ENCODE results near the gene TMSB15A.
A peak's percentile ranks its signal among the peaks of the same experiment; 100 is the strongest.
"Not testable (repeated sequence)": the region's sequence is repeated elsewhere in the genome, so short reads cannot be mapped to it uniquely, and the experiment has no call there.

Gene TMSB15A

DNA sequence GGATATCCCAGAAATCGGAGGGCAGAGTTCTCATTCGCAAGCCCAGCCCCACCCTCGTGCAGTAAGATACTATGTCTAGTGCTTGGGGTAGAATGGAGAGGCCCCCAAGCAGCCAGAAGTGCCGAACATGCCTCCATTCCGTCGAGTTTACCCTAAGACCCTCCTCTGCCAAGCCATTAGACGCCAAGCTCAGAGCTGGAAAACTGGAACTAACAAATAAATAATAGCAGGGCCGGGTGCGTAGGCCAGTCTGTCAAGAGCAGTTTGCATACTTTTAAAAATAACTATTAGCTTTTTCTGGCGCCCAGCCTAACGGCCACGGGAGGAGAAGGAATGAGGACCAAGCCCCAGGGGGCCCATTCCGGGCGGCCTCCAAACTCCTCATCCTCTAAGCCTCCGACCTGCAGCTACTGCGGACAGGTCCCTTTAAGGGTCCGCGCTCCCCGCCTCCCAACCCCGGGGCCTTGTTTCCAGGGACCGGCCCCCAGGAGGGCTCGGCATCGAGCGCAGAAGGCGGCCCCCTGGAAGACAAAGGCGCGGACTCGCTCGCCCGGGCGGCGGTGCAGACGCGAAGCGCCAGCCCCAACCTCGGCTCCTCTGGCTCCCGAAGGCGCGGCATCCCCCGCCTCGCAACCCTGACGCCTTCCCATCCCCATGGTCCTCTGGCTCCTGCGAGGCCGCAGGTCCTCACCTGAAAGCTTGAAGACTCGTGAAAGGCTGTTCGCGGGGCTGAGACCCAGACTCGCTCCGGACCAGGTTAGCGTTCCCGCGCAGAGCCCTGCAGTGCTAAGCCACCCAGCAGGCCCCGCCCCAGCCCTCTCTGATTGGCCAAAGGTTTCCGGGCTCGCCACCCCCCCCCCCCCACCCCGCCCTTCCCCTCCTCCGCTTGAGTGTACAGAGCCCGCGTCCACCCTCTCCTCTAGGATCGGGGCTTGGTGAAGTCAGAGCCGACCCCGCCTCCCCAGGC is at the start of gene TMSB15A:
TMSB15A (minus strand) TSS at position 765 of the 967 bp plus-strand sequence.
- no peak for DNase-seq (ENCODE audit: low spot score)

DNA sequence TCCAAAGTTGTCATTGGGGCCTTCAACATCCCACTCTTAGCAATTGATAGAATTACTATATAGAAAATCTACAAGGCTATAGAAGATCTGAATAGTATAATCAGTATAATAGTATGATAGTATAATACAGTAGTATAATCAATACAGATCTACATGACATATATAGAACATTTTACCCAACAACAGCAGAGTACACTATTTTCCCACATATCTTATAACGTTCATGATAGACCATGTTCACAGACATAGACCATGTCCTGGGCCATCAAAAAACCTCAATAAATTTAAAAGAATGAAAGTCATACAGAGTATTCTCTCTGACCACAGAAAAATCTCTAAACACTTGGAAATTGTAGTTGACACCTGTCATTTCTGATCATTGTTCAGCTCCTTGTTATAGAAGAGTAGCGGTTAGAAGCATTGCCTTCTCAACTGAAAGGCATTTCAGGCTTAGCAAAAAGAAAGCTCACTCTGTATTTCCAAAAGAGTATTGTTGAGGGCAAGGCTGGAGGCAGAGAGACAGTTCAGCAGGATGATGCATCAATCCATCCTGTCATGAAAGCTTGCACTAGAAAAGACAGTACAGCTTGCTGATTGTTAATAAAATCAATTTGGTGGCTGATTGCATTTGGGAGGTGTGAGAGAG is 44.0 kb upstream of the TMSB15A start:
- DNase-seq (ENCODE audit: low spot score), result no peak

DNA sequence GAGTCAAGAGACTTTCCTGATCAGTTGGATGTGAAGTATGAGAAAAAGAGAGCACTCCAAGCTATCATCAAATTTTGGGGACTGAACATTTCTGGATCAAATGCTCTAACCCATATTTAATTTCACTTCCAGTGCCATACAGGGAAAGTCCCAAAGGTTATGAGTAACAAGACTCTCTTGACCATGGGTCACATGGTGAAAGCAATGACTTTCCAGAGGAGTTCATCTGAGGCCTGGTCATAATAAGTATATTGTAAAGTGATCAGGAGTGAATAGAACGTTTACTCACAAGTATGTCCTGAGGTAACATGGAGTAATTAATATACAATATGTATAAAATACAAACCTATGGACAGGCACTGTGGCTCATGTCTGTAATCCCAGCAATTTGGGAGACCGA is 42.1 kb upstream of the TMSB15A start:
- DNase-seq (ENCODE audit: low spot score), result no peak

DNA sequence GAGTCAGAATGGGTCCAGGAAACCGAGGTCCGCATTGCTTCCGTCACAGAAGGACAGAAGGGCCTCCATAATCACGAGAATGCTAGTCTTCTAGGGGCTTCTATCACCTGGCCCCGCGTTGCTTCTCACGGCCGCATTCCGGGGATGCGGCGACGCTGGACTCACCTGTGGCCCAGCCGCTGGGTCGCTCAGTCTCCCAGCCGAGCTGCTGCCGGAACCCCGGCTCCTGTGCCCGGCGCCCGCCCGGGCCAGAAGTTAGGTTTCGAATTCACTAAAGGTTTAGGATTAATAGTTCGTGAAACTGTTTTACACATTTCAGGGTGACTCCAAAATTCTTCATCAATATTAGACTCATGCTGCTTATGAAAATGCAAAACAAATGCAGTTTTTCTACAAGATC is 31.7 kb upstream of the TMSB15A start:
- DNase-seq (ENCODE audit: low spot score), result no peak

GRCh38 chrX:102546828-102547493 is 30.4 kb upstream of the TMSB15A start:
- DNase-seq (ENCODE audit: low spot score), result no peak

- DNase-seq (ENCODE audit: low spot score), result not testable (repeated sequence)
Measured at GRCh38 chrX:102546175-102546574, 29.6 kb upstream of the TMSB15A start.

- DNase-seq (ENCODE audit: low spot score), result no peak
Measured at GRCh38 chrX:102535958-102536357, 19.4 kb upstream of the TMSB15A start.

DNA sequence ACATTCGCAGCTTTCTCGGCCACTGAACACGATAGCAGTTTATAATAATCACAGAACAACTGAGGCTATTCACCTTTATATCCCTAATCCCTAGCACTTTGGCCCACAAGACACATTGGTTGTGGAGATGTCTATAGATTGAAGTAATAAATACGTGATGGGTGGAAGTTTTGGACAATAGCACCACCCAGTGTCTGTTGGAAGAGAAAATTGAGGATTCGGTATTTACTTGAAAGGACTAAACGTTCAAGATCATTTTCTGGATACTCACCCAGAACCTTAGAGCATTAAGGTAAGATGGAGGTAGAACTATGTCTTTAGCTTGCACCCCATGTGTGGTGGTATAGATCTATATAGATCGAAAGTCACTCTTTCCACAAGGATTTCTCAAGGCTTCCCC is 787 bp upstream of the TMSB15A start:
- DNase-seq (ENCODE audit: low spot score), result peak; percentile 1

GRCh38 chrX:102514536-102514935 is 2.0 kb downstream of the TMSB15A start:
- DNase-seq (ENCODE audit: low spot score), result no peak

GRCh38 chrX:102498732-102499131 is 17.8 kb downstream of the TMSB15A start:
- DNase-seq (ENCODE audit: low spot score), result no peak

DNA sequence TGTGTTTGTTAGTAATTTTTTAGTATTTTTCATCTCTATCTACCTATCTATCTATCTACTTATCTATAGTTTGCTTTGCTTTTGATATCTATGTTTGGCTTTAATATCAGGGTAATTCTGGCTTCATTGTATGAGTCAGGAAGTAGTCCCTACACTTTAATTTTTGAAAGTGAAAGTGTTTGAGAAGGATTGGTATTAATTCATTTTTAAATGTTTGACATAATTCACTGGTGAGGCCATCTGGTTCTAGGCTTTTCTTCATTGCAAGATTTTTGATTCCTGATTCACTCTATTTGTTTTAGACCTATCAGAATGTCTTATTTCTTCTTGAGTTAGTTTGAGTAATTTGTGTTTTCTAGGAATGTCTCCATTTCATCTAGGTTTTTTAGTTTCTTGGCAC is 24.8 kb downstream of the TMSB15A start:
- no peak for DNase-seq (ENCODE audit: low spot score)

DNA sequence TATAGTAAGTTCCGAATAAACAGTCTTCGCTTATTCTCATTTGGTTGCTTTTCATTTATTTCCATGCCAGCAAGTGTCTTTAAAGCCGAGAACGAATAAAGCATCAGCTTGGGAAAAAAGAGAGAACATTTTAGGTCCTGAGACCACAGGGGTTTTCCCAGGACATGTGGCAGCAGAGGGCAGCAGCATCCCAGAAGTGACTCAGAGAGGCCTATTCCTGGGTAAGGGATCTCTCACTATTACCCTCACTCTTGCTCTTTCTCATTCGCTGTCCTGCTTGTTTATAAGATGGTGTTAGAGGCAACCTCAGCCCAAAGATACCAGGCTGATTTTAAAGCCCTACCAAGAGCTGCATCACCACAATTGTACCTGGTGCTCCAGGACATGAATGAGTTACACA is 37.8 kb downstream of the TMSB15A start:
- not testable (repeated sequence) for DNase-seq (ENCODE audit: low spot score)

DNA sequence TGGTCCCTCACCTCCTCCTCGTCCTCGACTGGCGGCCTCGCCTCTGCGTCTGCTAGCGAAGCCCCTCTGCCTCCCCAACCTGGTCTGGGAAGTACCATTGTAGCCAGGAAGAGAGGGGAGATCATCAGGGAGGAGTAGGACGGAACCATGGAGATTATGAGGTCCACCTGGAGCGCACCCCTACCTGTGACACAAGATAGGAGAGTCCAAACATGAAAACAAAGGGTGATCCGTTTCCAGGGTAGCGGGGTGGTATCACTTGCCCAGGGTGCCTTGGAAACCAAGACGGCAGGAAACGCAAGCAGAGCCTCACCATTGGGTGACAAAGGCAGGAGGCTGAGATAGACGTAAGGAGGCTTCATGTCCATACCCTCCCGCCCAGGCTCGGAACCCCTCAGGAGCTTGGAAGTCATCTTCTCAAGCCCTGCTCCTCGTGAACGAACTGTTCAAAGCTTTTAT is 44.7 kb downstream of the TMSB15A start, which contains the start of gene TCP11X2:
TCP11X2 (minus strand) TSS at position 51 of the 459 bp plus-strand sequence.
- not testable (repeated sequence) for DNase-seq (ENCODE audit: low spot score)

DNA sequence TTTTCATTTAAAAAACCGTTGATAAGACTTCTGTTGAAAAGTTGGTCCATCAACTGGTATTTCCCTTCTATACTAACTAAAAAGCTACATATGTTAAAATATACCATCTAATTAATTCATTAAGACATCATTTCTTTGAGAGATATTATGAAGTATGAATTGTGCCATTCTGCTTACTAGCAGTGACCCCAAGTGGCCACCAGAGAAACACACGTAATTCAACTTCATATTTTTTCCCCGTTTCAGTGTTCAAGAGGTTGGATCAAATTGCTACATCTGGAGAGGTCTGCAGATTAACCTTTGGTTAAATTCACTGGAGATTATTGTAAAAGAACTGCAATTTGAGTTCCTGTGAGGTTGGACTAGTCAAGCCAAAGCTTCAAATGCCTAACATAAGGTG is 46.3 kb downstream of the TMSB15A start:
- DNase-seq (ENCODE audit: low spot score), result not testable (repeated sequence)
